ENCODE data around the gene MIER1.

MIER1 gene

DNA sequence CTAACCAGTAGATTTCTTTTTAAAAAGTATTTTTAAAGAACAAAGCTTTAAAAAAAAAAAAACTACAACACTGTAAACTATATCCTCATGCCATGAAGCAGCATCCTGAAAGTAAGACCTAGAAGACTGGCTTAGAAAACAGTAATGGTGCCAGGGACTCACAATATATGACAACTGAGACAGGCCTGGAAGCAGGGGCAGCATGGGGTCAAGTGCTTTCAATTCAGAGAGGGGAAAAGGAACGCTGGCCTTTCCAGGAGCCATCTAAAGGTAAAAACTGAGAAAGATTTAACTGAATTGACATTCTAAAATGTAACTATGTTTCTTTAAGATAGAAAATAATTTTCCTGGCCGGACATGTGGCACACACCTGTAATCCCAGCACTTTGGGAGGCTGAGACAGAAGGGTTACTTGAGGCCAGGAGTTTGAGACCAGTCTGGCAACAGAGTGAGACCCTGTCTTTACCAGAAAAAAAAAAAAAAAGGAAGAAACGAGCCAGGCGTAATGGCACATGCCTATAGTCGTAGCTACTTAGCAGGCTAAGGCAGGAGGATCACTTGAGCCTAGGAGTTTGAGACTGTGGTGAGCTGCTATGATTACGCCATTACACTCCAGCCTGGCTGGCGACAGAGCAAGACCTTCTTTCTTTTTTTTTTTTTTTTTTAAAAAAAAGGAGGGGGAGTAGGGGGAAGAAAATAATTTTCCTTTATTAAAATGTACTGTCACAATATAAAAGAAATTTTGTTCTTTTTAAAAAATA, 75.0 kb downstream of the MIER1 start:
- DNase-seq (ENCODE audit: low read depth) = no peak

DNA sequence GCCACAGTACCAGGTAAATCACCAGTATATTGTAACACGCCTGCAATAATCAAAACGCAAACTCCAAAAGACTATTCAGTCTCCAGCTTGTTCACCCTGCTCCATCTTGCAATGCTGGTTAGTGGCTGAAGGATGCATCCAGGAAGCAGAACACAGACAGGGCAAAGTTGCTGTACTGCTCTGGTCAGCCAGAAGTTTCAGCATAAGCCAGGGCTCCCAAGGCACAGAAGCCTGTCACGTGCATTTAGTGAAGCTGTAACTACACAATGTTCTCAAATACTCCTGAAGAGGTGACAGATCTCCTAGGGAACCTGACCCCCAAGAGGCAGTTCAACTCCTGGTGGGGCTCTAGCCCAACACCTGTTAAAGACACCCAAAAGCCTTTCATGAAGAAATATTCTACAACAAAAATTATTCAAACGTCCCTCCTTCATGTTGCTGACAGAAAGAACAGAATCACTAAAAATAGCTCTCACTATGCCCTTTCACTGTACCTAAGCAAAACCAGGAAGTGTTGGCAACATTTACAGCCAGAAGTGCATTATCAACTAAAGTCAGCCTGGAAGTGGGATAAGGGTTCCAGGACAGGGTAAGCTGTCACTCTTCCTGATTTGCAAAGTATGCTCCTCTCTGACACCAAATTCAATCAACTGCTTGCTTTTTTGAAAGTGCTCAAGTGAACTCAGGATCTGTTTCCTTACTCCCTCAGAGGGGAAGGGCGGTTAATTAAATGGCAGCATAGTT, 77.1 kb downstream of the MIER1 start:
- DNase-seq (ENCODE audit: low read depth) = no peak

DNA sequence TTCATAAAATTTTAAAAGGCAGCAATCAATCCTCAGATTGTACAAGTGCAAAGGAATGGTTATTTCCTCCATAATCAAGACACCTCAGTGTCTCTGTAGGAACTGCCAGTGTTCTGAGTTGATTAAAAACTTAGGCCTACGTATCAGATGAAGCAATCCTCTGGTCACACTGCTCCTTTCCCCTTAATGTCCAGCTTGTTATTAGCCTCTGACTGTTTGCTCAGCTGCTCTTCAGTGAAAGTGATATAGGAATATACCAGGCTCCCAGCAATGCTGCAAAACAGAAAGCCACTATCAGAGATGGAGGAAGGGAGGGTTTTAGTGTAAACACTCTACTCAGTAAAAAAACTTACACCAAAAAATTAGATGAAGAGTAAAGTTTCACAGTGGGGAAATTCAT, 79.4 kb downstream of the MIER1 start:
- DNase-seq (ENCODE audit: low read depth) = no peak

DNA sequence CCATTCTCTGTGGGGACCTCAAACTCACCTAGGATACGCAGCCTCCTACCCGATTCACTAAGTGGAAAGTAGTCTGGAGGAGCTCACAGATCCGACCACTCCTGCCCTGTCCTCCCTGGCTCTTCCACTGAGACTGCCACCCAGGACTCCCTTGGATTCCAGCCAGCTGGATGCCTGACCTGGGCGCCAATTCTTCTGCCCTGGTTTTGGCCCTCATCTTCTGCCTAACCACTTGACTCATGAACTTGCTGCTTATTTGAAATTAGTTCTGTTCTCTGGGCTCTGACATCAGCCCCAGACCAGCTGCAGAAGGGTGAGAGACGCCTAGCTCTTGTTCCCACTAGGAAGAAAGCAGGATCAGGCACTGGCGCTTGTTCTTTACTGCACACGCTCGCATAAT, 80.3 kb downstream of the MIER1 start:
- DNase-seq (ENCODE audit: low read depth) = no peak

DNA sequence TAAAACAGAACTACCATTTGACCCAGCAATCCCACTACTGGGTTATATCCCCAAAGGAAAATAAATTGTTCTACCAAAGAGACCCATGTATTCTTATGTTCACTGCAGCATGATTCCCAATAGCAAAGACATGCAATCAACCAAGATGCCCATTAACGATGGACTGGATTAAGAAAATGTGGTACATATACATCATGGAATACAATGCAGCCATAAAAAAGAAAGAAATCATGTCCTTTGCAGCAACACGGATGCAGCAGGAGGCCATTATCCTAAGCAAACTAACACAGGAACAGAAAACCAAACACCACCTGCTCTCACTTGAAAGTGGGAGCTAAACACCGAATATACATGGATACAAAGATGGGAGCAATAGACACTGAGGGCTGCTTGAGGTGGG, 85.0 kb downstream of the MIER1 start:
- DNase-seq (ENCODE audit: low read depth) = no peak

DNA sequence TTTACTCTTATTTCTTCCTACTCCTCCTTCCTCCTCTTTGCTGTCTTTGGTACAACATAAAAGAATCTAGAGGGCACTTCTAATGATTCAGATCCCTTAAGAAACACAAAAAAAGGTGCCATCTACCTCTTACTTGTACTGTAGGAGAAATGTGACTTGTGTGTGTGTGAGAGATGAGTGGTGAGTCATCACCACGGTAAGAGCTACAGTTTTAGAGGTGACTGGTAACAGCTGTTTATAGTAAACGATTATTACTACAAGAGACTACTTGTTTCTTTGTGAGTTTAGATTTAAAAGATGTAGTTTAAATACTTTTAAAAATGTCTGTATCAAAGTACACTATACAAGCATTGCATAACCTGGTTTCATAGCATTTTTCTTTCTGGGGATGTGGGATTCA, 88.8 kb downstream of the MIER1 start:
- DNase-seq (ENCODE audit: low read depth) = no peak

- DNase-seq (ENCODE audit: low read depth) = no peak
Observed at GRCh38 chr1:67018574-67018973, 93.8 kb downstream of the MIER1 start.

DNA sequence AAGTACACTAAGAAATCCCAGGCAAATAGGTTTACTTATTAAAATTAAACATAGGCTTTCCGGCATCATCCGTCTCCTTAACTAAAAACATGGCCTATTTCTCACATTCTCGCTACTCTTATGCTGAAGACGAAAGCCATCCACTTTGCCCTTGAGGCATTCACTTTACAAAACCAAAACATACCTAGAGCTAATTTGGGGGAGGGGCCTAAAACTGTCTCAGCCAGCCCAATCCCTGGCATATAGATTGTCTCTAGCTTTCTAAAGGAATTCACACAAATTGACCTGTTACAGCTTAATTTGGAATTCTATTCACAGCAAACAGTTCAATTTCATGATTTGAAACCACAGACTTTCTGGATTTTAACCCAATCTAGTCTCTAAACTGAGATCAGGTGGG, 94.3 kb downstream of the MIER1 start:
- DNase-seq (ENCODE audit: low read depth) = no peak

DNA sequence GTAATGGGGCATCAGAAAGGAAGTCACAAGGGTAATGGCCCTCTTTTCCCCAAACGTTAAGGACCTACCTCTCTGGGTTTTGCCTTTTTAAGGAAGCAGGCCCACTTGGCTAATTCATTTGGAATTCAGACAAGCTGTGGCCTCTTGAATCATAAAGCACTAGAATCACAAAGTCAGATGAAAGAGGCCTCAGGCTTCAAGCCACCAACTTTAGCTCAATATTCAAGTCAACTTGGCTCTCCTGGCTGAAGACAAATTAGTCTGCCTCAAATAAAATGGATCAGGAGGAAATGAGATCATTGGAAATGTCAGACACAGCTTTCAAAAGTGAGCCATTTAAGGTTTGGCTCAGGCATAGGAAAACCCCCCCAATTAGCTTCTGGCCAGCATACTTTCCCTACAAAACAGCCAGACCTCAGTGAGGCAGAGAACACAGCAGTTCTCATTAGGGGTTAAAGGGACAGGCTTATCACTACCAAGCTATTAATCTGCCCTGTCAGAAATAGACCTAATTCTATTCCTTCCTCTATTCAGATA, 94.9 kb downstream of the MIER1 start:
- no peak for DNase-seq (ENCODE audit: low read depth)

DNA sequence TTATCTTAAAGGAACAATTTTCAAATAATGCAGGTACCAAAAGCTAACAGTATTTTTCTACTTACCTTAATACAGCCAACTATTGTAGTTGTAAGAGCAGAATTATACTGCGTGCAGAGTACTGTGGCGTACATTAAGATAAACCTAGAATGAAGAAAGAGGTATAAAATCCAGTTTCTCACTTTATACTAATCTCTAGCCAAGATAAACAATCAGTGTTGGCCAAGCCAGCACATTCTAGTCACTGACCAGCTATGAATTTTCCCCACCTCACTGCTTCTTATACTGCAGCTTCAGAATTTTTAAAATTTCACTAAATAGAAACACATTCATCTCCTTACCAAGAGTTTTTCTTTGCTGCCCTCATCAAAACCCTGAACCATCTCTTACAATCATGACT, 95.5 kb downstream of the MIER1 start:
- DNase-seq (ENCODE audit: low read depth) = no peak

GRCh38 chr1:67020765-67021164, 96.0 kb downstream of the MIER1 start:
- DNase-seq (ENCODE audit: low read depth) = no peak

DNA sequence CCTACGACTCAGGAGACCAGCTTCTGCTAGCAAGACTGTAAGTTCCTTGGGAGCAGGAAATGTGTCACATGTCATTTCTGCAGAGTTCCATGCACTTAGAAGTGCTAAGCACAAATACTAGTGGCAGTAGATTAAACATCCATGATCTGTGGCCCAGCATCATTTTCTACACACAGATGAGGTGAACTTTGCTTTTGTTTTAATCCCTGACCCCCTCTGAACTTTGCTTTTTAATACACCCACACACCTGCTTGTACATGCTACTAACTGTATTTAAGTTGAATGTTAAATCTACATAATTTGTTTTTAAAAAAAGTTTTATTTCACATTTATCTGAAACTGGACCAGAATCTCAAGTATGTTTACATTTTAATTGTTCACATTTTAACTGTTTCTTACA, 104.7 kb downstream of the MIER1 start:
- no peak for DNase-seq (ENCODE audit: low read depth)

DNA sequence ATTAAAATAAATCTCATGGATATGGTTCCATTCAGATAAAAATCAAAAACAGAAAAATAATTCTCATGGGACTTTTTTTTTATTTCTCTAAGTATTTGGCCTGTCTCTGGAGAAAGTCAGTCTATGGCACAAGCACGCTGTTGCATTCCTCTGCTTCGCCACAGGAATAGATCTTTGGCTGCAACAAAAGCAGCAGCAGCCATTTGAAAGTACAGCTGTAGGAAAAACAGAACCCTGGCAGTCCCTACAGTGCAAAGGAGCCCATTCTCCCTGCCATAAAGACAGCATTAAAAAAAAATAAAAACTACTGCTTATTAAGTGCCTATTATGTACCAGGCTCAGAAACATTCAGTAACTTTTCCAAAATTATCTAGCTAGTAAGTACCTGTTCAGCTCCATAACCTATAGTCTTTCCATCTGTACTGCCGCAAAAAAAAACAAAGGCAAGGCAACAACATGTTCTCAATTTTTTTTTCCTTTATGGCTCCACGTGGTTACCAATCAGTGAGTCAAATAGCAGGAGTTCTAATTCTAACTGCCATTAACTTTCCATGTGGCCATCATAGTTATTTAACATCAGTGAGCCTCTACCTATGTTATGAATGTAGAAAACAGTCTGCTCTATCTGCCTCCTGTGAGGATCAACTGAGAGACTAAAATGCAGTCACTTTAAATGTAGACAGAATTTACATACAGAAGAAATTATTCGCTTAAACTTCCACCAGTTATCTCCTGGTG, 106.5 kb downstream of the MIER1 start:
- DNase-seq (ENCODE audit: low read depth) = no peak

- no peak for DNase-seq (ENCODE audit: low read depth)
Observed at GRCh38 chr1:67031859-67032247, 107.1 kb downstream of the MIER1 start.
